Choroid plexus epithelial cell (primary cell): ENCODE measurements around the gene DNAH9.

ENCODE experiments used
- DNase-seq: peaks from one replicate; pipeline ENCODE4 v3.0.0-alpha.2; 2010; ENCODE audit warnings: low read depth
- H3K4me3 ChIP-seq: 2 replicates; pipeline ENCODE4 v1.5.1; 2011; ENCODE audit warnings: low read depth, mild to moderate bottlenecking, control low read depth, low read length, moderate library complexity
- TF ChIP-seq, protein P1 (sequence below): conservative IDR thresholded peaks from 2 replicates; pipeline ENCODE4 v1.5.1; 2011; ENCODE audit warnings: low read depth, mild to moderate bottlenecking, control low read depth, inconsistent platforms, low read length, moderate library complexity

DNAH9 gene

DNA sequence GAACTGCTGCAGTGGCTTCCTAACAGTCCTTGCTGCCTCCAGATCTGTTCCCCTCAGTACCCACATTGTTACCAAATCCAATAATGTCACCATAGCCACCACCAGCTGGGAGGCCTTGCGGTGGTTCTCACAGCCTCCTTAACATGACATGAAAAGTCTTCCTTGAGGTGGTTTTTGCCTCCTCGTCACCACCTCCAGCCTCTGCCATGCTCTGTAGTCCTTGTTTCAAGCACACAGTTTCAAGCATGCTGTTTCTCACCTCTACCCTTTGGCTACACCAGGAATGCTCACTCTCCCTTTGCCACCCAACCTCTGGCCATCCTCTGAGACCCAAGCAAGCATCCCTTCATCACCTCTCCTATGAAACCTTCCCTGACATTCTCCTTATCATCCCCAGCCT is 47.2 kb downstream of the DNAH9 start:
- TF ChIP-seq, protein P1, sequence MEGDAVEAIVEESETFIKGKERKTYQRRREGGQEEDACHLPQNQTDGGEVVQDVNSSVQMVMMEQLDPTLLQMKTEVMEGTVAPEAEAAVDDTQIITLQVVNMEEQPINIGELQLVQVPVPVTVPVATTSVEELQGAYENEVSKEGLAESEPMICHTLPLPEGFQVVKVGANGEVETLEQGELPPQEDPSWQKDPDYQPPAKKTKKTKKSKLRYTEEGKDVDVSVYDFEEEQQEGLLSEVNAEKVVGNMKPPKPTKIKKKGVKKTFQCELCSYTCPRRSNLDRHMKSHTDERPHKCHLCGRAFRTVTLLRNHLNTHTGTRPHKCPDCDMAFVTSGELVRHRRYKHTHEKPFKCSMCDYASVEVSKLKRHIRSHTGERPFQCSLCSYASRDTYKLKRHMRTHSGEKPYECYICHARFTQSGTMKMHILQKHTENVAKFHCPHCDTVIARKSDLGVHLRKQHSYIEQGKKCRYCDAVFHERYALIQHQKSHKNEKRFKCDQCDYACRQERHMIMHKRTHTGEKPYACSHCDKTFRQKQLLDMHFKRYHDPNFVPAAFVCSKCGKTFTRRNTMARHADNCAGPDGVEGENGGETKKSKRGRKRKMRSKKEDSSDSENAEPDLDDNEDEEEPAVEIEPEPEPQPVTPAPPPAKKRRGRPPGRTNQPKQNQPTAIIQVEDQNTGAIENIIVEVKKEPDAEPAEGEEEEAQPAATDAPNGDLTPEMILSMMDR = no peak
- no peak overlapping the region for H3K4me3 ChIP-seq
- no peak for DNase-seq

GRCh38 chr17:11651089-11651488 is 52.8 kb downstream of the DNAH9 start:
- H3K4me3 ChIP-seq = no peak overlapping the region
- TF ChIP-seq, protein P1 = no peak
- no peak for DNase-seq

DNA sequence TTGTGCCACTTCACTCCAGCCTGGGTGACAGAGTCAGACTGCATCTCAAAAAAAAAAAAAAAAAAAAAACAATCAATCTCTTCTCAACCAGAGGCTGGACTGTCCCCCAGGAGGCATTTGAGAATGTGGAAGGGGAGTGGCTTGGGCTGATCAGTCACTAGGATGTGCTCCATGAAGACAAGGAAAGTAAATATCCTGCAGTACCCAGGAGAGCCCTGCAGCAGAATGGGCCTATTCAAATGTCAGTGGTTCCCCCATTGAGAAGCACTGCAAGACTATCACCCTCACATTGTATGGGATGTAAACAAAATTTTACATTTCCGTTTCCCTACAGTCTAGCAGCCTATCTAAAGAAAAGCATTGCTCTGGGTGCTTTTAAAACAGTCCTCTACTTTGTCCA is 70.3 kb downstream of the DNAH9 start:
- TF ChIP-seq, protein P1 = no peak
- no peak for DNase-seq
- no peak overlapping the region for H3K4me3 ChIP-seq

DNA sequence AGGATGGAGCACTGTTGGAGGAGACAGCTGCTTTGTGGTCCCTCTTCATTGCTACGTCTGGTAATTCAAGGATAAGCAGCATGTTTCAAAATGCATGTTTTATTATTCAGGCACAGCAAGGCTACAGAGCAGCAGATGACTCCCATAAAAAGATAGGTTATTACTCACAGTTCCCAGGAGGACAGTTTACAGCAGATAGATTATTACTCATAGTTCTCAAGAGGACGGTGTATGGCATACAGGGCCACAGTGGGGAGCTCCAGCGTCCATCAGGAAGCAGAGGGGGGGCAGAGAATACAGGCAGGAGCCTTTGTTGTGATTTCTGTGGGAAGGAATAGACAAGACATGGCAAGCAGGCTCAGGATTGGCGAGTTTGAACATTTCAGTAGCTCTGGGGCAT is 72.9 kb downstream of the DNAH9 start:
- DNase-seq = no peak
- H3K4me3 ChIP-seq = no peak overlapping the region
- TF ChIP-seq, protein P1 = no peak

DNA sequence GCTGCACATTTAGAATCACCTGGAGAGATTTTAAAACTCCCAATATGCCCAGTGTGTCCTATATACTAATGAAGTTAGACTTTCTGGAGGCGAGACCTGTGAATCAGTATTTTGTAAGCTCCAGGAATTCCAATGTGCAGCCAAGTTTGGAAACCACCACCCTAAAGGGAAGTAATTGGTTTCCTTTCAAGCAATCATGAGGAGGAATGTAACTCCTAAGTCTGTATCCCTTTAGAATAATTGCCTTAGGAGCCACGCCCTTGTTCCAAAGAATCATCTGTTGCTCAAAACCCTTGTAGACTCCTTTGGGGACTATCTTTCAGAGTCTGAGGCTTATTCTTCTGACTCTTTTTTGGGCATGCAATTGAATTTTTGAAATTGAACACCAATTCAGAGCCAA is 84.4 kb downstream of the DNAH9 start:
- no peak overlapping the region for H3K4me3 ChIP-seq
- TF ChIP-seq, protein P1 = no peak
- DNase-seq = no peak

DNA sequence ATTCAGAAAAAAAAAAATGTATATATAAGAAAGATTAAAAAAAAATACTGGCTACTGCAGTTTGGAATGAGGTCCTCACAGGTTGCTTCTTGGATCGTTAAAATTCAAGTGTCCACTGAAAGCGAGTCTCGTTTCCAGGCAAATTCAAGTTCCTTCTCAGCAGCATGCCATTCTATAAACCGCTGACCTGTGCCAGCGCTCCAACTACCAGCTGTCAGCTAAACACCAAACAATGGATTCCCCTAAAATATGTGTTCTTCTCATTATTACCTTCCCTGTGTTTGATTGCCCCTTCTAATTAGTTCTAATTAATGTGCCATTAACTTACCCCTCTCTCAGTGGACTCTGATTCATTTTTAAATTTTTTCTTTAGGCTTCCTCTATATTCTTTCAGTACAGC is 92.4 kb downstream of the DNAH9 start:
- H3K4me3 ChIP-seq = no peak overlapping the region
- TF ChIP-seq, protein P1 = no peak
- no peak for DNase-seq

- no peak for DNase-seq
- no peak overlapping the region for H3K4me3 ChIP-seq
- TF ChIP-seq, protein P1 = no peak
Observed at GRCh38 chr17:11692688-11693087, 94.4 kb downstream of the DNAH9 start.
